Gastroesophageal sphincter (tissue), 3 donors: Measurements from ENCODE around the gene NELL1.

ENCODE experiments used
- CTCF ChIP-seq, 4 experiments: fragments of 200-600 bp in 2 of 4; fragments of 450-650 bp in 2 of 4; sonication (generic) in 1 of 4; IDR thresholded peaks; one replicate each; pipeline ENCODE4 v1.5.1; 2017 to 2019; ENCODE audit warnings: antibody characterized with exemption in 4 of 4, mild to moderate bottlenecking in 2 of 4, moderate library complexity in 2 of 4
- EP300 ChIP-seq: sonication (generic); formaldehyde crosslinking; IDR thresholded peaks from one replicate; pipeline ENCODE4 v1.6.1; 2017; ENCODE audit warnings: antibody characterized with exemption, mild to moderate bottlenecking
- POLR2A ChIP-seq, 2 donors: fragments of 450-650 bp; IDR thresholded peaks; one replicate each; pipeline ENCODE4 v1.6.1; 2017; ENCODE audit warnings: antibody characterized with exemption in 2 of 2, mild to moderate bottlenecking in 2 of 2, moderate library complexity in 1 of 2

GRCh38 chr11:21285104-21285503, 615.7 kb downstream of the NELL1 start:
- no peak for TF ChIP-seq EP300
- no peak for TF ChIP-seq POLR2A (IDR thresholded peaks at IDR 0.05)
- no peak for TF ChIP-seq CTCF (IDR thresholded peaks at IDR 0.05)
